Chondrocyte (in vitro differentiated cells): ENCODE data around the gene OGFR. TPM values are rescaled to one million over a fixed set of nuclear protein-coding genes. Genes with fewer than 3 reads are reported as not detected.
"Not testable (repeated sequence)": the region's sequence is repeated elsewhere in the genome, so short reads cannot be mapped to it uniquely, and the experiment has no call there.

Experiments used
- DNase-seq: peaks from one replicate; pipeline ENCODE4 v3.0.0; 2021; ENCODE audit warnings: mixed read lengths, low spot score
- H3K27ac Mint-ChIP-seq: one replicate; pipeline ENCODE4 v1.8.0; 2021; ENCODE audit warnings: mild to moderate bottlenecking, moderate library complexity, mixed read lengths; ENCODE audit not compliant: unreplicated experiment
- H3K27me3 Mint-ChIP-seq: 2 replicates; pipeline ENCODE4 v1.8.0; 2021; ENCODE audit warnings: low read depth, mixed read lengths
- H3K36me3 Mint-ChIP-seq: 2 replicates; pipeline ENCODE4 v1.8.0; 2021; ENCODE audit warnings: low read depth, mixed read lengths
- H3K4me1 Mint-ChIP-seq: 2 replicates; pipeline ENCODE4 v1.8.0; 2021; ENCODE audit warnings: low read depth, mild to moderate bottlenecking, mixed read lengths
- H3K4me3 Mint-ChIP-seq: one replicate; pipeline ENCODE4 v1.8.0; 2021; ENCODE audit warnings: mild to moderate bottlenecking, moderate library complexity, mixed read lengths; ENCODE audit not compliant: unreplicated experiment
- H3K9me3 Mint-ChIP-seq: 2 replicates; pipeline ENCODE4 v1.8.0; 2021; ENCODE audit warnings: low read depth, mixed read lengths
- CTCF ChIP-seq: fragments of 200-600 bp; sonication (generic); IDR thresholded peaks from 2 replicates; pipeline ENCODE4 v1.5.0; 2021; ENCODE audit warnings: antibody characterized with exemption, mild to moderate bottlenecking, moderate library complexity
- total RNA-seq: library from RNA; stranded (reverse); gene quantifications from 3 replicates; pipeline ENCODE4 v1.2.1, GENCODE V29; 2021

The OGFR gene
- total RNA-seq, 1 donor from 2014 or later, result 31.8 TPM

- Mint-ChIP-seq H3K27ac (no peak overlapping the region), H3K27me3 (no peaks in the 10 kb centered on the region), H3K4me3 (no peak overlapping the region), H3K4me1 (peaks cover 5% of the 10 kb centered on the region), H3K9me3 (no peaks in the 10 kb centered on the region), H3K36me3 (peaks cover 25% of the 10 kb centered on the region)
- no peak for DNase-seq
- TF ChIP-seq CTCF, result no peak
These were observed 44.8 kb downstream of the OGFR start for GRCh38 chr20:62849431-62849830.

GRCh38 chr20:62850333-62850974 is 45.8 kb downstream of the OGFR start:
- Mint-ChIP-seq H3K9me3 (no peaks in the 10 kb centered on the region), H3K4me1 (peaks cover 5% of the 10 kb centered on the region), H3K27me3 (no peaks in the 10 kb centered on the region), H3K4me3 (no peak overlapping the region), H3K36me3 (peaks cover 25% of the 10 kb centered on the region), H3K27ac (no peak overlapping the region)
- no peak for DNase-seq
- no peak for TF ChIP-seq CTCF

GRCh38 chr20:62852196-62852595 is 47.6 kb downstream of the OGFR start:
- Mint-ChIP-seq H3K27ac (no peak overlapping the region), H3K4me3 (no peak overlapping the region), H3K9me3 (no peaks in the 10 kb centered on the region), H3K4me1 (peaks cover 5% of the 10 kb centered on the region), H3K36me3 (peaks cover 22% of the 10 kb centered on the region), H3K27me3 (no peaks in the 10 kb centered on the region)
- no peak for TF ChIP-seq CTCF
- DNase-seq, result no peak

GRCh38 chr20:62852841-62853240 is 48.2 kb downstream of the OGFR start:
- Mint-ChIP-seq H3K36me3 (peaks cover 24% of the 10 kb centered on the region), H3K27ac (no peak overlapping the region)
- no peak for TF ChIP-seq CTCF

GRCh38 chr20:62853304-62853703 is 48.7 kb downstream of the OGFR start:
- not testable (repeated sequence) for H3K4me3 Mint-ChIP-seq, H3K27ac Mint-ChIP-seq, H3K4me1 Mint-ChIP-seq, H3K27me3 Mint-ChIP-seq, H3K9me3 Mint-ChIP-seq
- DNase-seq, result peak; percentile 4
- H3K36me3 Mint-ChIP-seq, result peaks cover 25% of the 10 kb centered on the region

More at GRCh38 chr20:62852841-62853240, 48.2 kb downstream of the OGFR start:
- Mint-ChIP-seq H3K4me1 (peaks cover 2% of the 10 kb centered on the region), H3K4me3 (no peak overlapping the region), H3K9me3 (no peaks in the 10 kb centered on the region), H3K27me3 (no peaks in the 10 kb centered on the region)
- no peak for DNase-seq

- Mint-ChIP-seq H3K9me3 (no peaks in the 10 kb centered on the region), H3K36me3 (peaks cover 25% of the 10 kb centered on the region), H3K27ac (no peak overlapping the region), H3K4me3 (no peak overlapping the region), H3K27me3 (no peaks in the 10 kb centered on the region), H3K4me1 (peaks cover under 1% of the 10 kb centered on the region)
- no peak for TF ChIP-seq CTCF
- peak; percentile 74 for DNase-seq
These were observed 49.5 kb downstream of the OGFR start for GRCh38 chr20:62854121-62854520.
